Muscle layer of duodenum (tissue), 2 donors: ENCODE data around the gene PLA1A.
"Not testable (repeated sequence)": the region's sequence is repeated elsewhere in the genome, so short reads cannot be mapped to it uniquely, and the experiment has no call there.

Source experiments
- H3K27ac ChIP-seq: one replicate; pipeline ENCODE4 v1.7.0; 2013; ENCODE audit warnings: mild to moderate bottlenecking, low read length
- H3K27me3 ChIP-seq: one replicate; pipeline ENCODE4 v1.7.0; 2013; ENCODE audit warnings: low read depth, mild to moderate bottlenecking, control low read depth, low read length
- H3K36me3 ChIP-seq, 2 donors: one replicate each; pipeline ENCODE4 v1.7.0; 2013; ENCODE audit warnings: low read length in 2 of 2, control low read depth in 1 of 2, mild to moderate bottlenecking in 1 of 2; ENCODE audit not compliant: insufficient read depth in 2 of 2, control insufficient read depth in 1 of 2
- H3K4me1 ChIP-seq, 2 donors: one replicate each; pipeline ENCODE4 v1.7.0; 2013; ENCODE audit warnings: low read length in 2 of 2, mild to moderate bottlenecking in 2 of 2, control low read depth in 1 of 2, moderate library complexity in 1 of 2; ENCODE audit not compliant: insufficient read depth in 2 of 2, control insufficient read depth in 1 of 2
- H3K4me3 ChIP-seq, 2 donors: one replicate each; pipeline ENCODE4 v1.7.0; 2013; ENCODE audit warnings: low read length in 2 of 2, low read depth in 1 of 2, mild to moderate bottlenecking in 1 of 2
- H3K9me3 ChIP-seq, 2 donors: one replicate each; pipeline ENCODE4 v1.7.0; 2013; ENCODE audit warnings: low read length in 2 of 2, control low read depth in 1 of 2, mild to moderate bottlenecking in 1 of 2; ENCODE audit not compliant: control insufficient read depth in 1 of 2
- donor health status: healthy.

Gene PLA1A

DNA sequence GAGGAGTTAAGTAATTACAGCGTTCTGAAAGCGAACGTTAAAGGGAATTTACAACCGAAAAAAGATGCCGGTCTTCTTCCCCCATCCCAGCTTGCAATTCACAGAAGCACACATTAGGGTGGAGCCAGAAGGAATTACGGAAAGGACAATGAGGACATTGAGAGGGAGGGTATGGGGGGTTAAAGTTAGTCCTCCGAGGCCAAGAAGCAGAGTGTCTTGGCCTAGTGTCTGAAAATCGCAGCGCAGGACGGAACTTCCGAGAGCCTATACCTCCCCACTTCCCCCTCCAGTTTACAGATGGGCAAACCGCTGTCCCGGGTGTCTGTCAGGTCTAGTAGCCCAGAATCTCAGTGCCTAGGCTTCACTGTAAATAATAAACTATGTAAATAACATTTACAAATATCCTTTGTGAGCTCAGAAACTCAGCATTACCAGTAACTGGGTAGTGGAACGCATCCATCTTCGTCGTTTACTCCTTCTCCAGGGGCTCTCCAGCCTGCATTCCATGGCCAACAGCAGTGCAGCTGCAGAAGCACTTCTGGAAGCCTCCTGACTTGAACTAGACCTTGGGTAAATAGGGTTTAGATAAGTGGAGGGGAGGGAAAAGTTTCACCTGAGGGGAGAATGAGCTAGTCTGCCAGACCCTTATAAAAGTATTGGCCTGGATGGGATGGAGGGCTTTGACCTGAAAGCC lies 17.5 kb upstream of the PLA1A start:
- H3K4me1 ChIP-seq, result peaks cover 5 to 7% of the 10 kb centered on the region in 2 donors
- H3K27ac ChIP-seq, result peak overlapping the region; percentile 95
- H3K9me3 ChIP-seq, result no peaks in the 10 kb centered on the region
- H3K36me3 ChIP-seq, result no peaks in the 10 kb centered on the region
- peak overlapping the region; percentile 68 to 77 for H3K4me3 ChIP-seq
- H3K27me3 ChIP-seq, result no peaks in the 10 kb centered on the region

DNA sequence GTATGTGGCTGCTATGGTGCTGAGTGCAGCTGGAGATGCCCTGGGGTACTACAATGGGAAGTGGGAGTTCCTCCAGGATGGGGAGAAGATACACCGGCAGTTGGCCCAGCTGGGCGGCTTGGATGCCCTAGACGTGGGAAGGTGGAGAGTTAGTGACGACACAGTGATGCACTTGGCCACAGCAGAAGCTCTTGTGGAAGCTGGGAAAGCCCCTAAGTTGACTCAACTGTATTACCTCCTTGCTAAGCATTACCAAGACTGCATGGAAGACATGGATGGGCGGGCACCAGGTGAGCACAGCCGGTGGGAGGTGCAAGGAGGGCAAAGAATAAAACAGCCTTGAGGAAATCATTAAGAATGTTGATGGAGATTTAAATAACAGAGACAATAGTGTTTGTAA lies 15.5 kb upstream of the PLA1A start:
- H3K27me3 ChIP-seq, result no peaks in the 10 kb centered on the region
- H3K36me3 ChIP-seq, result peaks cover 0 to 8% of the 10 kb centered on the region in 2 donors
- H3K4me1 ChIP-seq, result peaks cover 5 to 7% of the 10 kb centered on the region in 2 donors
- H3K27ac ChIP-seq, result no peak overlapping the region
- H3K4me3 ChIP-seq, result no peak overlapping the region
- no peaks in the 10 kb centered on the region for H3K9me3 ChIP-seq

DNA sequence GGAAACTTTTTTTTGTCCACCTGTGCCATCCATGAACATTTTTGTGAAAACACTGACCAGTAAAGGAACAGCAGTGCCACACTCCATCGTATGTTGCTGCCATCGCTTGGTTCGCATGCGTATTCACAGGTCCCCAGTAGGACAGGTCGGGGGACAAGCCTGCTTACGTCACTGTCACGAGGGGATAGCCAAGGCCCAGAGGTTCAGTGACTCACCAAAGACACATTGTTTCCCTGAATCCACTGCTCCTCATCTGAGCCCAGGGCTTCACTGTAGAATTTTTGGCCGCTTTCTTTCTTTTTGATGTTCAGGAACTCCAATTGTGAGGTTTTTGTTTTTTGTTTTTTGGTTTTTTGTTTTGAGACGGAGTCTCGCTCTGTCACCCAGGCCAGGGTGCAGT lies 12.5 kb upstream of the PLA1A start:
- Histone ChIP-seq H3K4me3 (no peak overlapping the region), H3K9me3 (no peaks in the 10 kb centered on the region), H3K4me1 (peaks cover 5% of the 10 kb centered on the region in 2 donors), H3K36me3 (peaks cover 0 to 8% of the 10 kb centered on the region in 2 donors), H3K27me3 (no peaks in the 10 kb centered on the region), H3K27ac (no peak overlapping the region)

DNA sequence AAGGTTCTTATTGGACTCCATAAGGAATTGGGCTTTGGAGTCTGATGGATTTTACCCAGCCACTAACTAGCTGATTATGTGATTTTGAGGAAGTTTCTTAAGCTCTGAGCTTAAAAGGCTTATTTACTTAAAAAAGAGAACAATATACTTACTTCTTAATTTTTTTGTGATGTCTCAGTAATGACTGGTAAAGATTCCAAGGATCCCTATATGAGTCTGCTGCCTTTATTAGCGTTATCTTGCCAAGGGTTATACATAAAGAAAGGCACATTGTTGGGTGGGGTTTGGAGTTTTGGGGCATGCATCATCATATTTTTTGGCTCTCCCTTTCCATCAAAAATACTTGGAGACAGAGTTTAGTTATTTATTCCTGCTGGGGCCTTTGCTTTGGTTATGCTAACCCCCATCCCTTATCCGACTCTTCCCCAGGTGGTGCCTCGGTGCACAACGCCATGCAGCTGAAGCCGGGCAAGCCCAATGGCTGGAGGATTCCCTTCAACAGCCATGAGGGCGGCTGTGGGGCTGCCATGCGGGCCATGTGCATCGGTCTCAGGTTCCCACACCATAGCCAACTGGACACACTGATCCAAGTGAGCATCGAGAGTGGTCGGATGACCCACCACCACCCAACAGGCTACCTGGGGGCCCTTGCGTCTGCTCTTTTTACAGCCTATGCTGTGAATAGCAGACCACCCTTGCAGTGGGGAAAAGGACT lies 11.7 kb upstream of the PLA1A start:
- peaks cover 0 to 8% of the 10 kb centered on the region in 2 donors for H3K36me3 ChIP-seq
- no peak overlapping the region for H3K27ac ChIP-seq
- H3K4me3 ChIP-seq, result no peak overlapping the region
- H3K4me1 ChIP-seq, result no peaks in the 10 kb centered on the region
- H3K27me3 ChIP-seq, result no peaks in the 10 kb centered on the region
- H3K9me3 ChIP-seq, result no peaks in the 10 kb centered on the region

DNA sequence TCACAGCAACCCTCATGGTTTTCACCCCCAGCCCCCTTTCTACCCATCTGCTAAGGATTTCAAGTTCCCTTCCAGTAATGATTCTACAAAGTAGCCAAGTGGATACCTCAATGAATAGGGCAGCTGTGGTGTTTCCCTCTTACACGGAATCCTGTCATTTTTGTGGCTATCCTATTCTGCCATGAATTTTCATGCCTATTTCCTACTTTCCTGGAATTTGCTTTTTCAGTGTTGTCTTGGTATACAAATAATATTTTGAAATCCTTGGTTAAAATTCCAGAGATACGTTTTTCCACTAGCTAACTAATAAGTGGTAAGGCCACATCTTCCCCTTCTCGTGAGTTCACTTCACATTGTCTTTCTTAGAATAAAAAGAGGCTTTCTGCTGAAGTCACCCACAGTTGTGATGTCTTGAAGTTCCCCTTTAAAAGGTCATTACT lies 10.9 kb upstream of the PLA1A start:
- peaks cover 0 to 8% of the 10 kb centered on the region in 2 donors for H3K36me3 ChIP-seq
- no peak overlapping the region for H3K27ac ChIP-seq
- H3K27me3 ChIP-seq, result no peaks in the 10 kb centered on the region
- no peak overlapping the region for H3K4me3 ChIP-seq
- no peaks in the 10 kb centered on the region for H3K4me1 ChIP-seq
- no peaks in the 10 kb centered on the region for H3K9me3 ChIP-seq

DNA sequence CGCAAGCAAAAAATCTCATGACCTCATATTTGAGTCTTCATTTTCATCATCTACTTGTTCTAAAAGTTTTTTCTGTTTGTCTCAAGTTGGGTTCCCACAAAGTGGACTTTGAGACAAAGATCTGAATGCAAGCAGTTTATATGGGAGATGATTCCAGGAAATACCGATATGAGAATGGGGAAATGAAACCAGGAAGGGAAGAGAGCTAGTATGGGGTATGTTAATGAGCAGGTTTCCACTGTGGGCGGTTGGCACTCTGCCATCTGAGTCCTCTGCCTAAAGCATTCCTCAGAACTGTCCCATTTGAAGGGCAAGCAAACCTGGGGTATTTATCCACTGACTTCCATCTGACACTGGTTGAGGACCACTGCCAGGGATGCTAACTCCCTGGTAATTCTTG lies 9.6 kb upstream of the PLA1A start:
- Histone ChIP-seq H3K27ac (no peak overlapping the region), H3K4me3 (no peak overlapping the region), H3K4me1 (no peaks in the 10 kb centered on the region), H3K27me3 (no peaks in the 10 kb centered on the region), H3K36me3 (peaks cover 0 to 8% of the 10 kb centered on the region in 2 donors), H3K9me3 (no peaks in the 10 kb centered on the region)

DNA sequence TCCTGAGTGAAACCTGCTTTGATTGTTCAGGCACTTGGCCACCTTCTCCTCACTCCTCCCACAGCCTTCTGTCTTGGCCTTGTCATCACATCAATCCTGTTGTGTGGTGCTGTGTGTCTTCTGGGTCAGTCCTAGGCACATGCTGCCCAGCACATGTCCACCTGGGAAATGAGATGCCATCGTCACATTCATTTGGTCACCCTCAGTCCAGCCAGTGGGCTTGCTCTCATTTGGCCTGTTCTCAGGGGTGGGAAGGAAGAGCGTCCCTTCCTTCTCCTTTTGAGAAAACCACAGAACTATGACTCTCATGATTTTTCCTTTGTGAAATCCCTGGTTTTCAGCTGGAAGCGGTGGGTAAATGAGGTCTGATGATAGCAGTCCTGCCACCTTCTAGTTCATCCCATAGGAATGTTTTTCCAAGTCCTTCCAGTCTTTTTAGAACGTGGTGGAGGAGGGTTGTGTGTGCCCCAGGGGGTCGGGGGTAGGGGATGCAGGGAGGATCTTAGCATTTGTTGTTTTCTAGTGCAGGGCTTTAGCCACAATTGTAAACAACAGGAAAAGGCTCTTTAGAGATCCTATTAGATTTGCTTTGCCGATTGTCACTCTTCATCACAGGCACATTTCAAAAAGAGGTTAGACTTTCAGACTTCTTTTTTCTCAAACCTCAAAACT lies 8.4 kb upstream of the PLA1A start:
- H3K27me3 ChIP-seq, result no peaks in the 10 kb centered on the region
- no peak overlapping the region for H3K27ac ChIP-seq
- H3K36me3 ChIP-seq, result peaks cover 0 to 8% of the 10 kb centered on the region in 2 donors
- no peak overlapping the region for H3K4me3 ChIP-seq
- no peaks in the 10 kb centered on the region for H3K4me1 ChIP-seq
- H3K9me3 ChIP-seq, result no peaks in the 10 kb centered on the region

DNA sequence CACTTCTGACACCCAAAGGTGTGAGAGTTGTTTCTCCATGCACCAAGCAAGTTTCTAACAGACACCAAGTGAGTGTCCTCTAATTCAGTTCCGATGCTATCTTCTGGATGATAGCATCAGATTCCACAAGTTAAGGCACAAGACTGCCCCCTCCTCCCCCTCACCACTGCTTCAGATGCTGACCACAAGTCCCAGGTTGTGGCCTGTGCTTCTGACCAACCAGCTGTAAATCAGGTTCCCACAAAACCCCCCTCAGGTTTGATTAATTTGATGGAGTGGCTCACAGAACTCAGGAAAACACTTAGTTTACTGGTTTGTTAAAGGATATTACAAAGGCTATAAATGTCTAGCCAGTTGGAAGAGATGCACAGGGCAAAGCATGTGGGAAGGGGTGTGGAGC lies 7.0 kb upstream of the PLA1A start:
- Histone ChIP-seq H3K27me3 (no peaks in the 10 kb centered on the region), H3K27ac (no peak overlapping the region), H3K4me3 (no peak overlapping the region), H3K4me1 (no peaks in the 10 kb centered on the region), H3K36me3 (peaks cover 0 to 8% of the 10 kb centered on the region in 2 donors), H3K9me3 (no peaks in the 10 kb centered on the region)

DNA sequence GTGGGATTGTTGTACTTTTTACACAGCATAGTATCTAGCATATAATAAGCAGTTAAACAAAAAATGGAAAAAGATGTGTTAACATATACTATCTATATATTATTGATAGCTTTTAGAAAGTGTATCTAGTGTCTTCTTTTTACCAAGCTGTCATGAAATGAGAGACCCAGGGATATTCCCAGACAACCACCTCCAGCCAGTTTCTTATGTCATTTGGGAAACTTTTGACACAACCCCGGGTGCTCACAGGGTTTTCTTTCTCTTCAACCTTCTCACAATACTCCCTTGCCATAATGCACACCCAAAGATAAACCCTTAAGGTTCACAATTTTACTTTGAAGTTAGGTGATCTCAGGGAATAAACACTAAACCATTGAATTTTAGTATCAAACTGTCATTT lies 4.8 kb upstream of the PLA1A start:
- Histone ChIP-seq H3K4me1 (no peaks in the 10 kb centered on the region), H3K4me3 (no peak overlapping the region), H3K27ac (no peak overlapping the region), H3K36me3 (no peaks in the 10 kb centered on the region), H3K9me3 (no peaks in the 10 kb centered on the region), H3K27me3 (no peaks in the 10 kb centered on the region)

DNA sequence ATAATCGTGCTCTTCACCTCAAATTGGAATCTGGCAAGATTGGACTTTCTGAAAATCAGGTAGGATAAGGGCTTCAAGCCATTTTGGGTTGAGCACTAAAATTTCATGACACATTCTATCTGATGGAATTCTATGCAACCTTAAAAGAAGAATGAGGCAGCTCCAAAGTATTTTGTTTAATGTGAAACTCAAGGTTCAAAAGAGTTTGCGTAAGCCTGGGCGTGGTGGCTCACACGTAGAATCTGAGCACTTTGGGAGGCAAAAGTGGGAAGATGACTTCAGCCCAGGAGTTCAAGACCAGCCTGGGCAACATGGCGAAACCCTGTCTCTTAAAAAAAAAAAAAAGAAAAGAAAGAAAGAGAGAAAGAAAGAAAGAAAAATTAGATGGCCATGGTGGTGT lies 3.6 kb upstream of the PLA1A start:
- no peaks in the 10 kb centered on the region for H3K36me3 ChIP-seq
- H3K27me3 ChIP-seq, result no peaks in the 10 kb centered on the region
- no peaks in the 10 kb centered on the region for H3K4me1 ChIP-seq
- H3K4me3 ChIP-seq, result no peak overlapping the region
- H3K27ac ChIP-seq, result no peak overlapping the region
- no peaks in the 10 kb centered on the region for H3K9me3 ChIP-seq

DNA sequence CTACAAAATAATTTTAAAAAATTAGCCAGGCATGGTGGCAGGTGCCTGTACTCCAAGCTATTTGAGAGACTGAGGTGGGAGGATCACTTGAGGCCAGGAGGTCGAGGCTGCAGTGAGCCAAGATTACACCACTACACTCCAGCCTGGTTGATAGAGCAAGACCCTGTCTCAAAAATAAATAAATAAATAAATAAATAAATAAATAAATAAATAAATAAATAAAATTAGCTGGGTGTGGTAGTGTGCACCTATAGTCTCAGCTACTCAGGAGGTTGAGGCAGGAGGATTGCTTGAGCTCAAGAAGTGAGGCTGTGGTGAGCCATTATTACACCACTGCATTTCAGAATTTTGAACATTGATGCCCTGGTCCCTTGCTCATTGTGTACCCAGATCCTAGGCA lies 2.8 kb upstream of the PLA1A start:
- H3K36me3 ChIP-seq, H3K4me3 ChIP-seq, H3K27ac ChIP-seq, H3K27me3 ChIP-seq, H3K4me1 ChIP-seq, H3K9me3 ChIP-seq: not testable (repeated sequence)
